Activated T-cell treated with anti-CD3 and anti-CD28 coated beads, Interleukin-2, amount 50 U/mL, for 48 hours (primary cell): ENCODE results near the gene ZNF625.
A peak's percentile ranks its signal among the peaks of the same experiment; 100 is the strongest.

Experiments
- DNase-seq, 2 experiments: peaks; one replicate each; pipeline ENCODE4 v3.0.0-alpha.2; 2020

The ZNF625 gene

GRCh38 chr19:12156223-12157058, at the start of gene ZNF625:
TSS of gene ZNF625 (minus strand) at chr19:12156734. CDS start at chr19:12156558, 176 bp downstream.
- DNase-seq, result peak; percentile 65 to 73

GRCh38 chr19:12205296-12205695, 48.8 kb upstream of the ZNF625 start:
- DNase-seq, result no peak

GRCh38 chr19:12202250-12202649, 45.7 kb upstream of the ZNF625 start:
- DNase-seq, result peak; percentile 55 to 63

GRCh38 chr19:12199757-12200419, 43.4 kb upstream of the ZNF625 start:
- no peak for DNase-seq

GRCh38 chr19:12198136-12198535, 41.6 kb upstream of the ZNF625 start:
- DNase-seq, result no peak

- peak; percentile 80 to 81 for DNase-seq
Observed at GRCh38 chr19:12194827-12195731, 38.5 kb upstream of the ZNF625 start.

- no peak for DNase-seq
Observed at GRCh38 chr19:12187625-12188024, 31.1 kb upstream of the ZNF625 start.

- no peak for DNase-seq
Observed at GRCh38 chr19:12180377-12180776, 23.8 kb upstream of the ZNF625 start.

GRCh38 chr19:12166626-12167025, 10.1 kb upstream of the ZNF625 start:
- no peak for DNase-seq

- no peak for DNase-seq
Observed at GRCh38 chr19:12163826-12164225, 7.3 kb upstream of the ZNF625 start.

GRCh38 chr19:12162882-12163806, 6.6 kb upstream of the ZNF625 start, which contains the start of gene ZNF136:
TSS of gene ZNF136 (plus strand) at chr19:12163096. CDS start at chr19:12163204, 108 bp downstream.
- DNase-seq, result peak; percentile 92 to 94

- no peak for DNase-seq
Observed at GRCh38 chr19:12162513-12162881, 6.0 kb upstream of the ZNF625 start.

- peak; percentile 36 to 40 for DNase-seq
Observed at GRCh38 chr19:12159773-12160414, 3.4 kb upstream of the ZNF625 start.

GRCh38 chr19:12155324-12155860, 1.1 kb downstream of the ZNF625 start:
- no peak for DNase-seq

- no peak for DNase-seq
Observed at GRCh38 chr19:12145348-12145747, 11.2 kb downstream of the ZNF625 start.

GRCh38 chr19:12141405-12141736, 15.2 kb downstream of the ZNF625 start:
- no peak for DNase-seq

- DNase-seq, result peak; percentile 91 to 92
Observed at GRCh38 chr19:12140545-12141404, 15.8 kb downstream of the ZNF625 start.

GRCh38 chr19:12139885-12140544, 16.5 kb downstream of the ZNF625 start, which contains the start of gene ZNF20:
TSS of gene ZNF20 (minus strand) at chr19:12140350. CDS start at chr19:12140182, 168 bp downstream.
- peak; percentile 93 to 95 for DNase-seq

GRCh38 chr19:12139269-12139668, 17.3 kb downstream of the ZNF625 start:
- no peak for DNase-seq
